Measurements from ENCODE around the gene PBX1. TPM values are rescaled to one million over a fixed set of nuclear protein-coding genes. Genes with fewer than 3 reads are reported as not detected.

PBX1 gene
- total and polyA plus RNA-seq, 3 experiments from 2014 or later: 0.05 to 0.16 (median 0.13) TPM

DNA sequence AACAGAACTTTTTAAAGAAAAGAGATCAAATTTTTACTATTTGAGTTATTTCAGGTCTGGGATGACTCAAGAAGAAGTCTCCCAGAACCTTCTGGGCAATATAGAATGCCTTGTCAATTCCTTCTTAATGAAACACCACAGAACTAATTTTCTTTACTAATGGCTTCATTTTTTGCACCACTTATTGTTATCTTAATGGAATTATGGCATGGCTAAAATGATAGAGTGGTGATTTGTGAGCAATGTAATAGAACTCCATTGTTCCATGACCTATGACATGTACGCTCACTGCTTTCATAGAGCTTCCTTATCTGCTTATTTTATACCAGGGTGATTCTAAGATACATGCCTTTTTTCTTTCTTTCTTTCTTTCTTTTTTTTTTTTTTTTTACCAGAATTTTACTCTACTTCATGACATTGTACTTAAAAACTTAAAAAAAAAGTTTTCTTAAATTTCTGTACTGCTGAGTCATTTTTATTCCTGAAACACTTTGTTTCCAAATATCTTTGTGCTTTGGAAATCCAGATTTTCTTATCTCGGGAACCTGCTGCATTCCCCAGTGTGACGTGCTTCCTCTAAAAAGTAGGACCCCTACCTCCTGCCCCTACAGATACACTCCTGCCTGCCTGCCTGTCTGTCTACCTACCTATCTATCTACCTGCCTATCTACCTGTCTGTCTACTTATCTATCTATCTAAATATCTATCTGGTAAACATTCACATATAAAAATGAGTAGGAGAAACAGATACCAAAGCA is 284.9 kb downstream of the PBX1 start:
- Histone ChIP-seq H3K27ac (ENCODE audit: low read depth, low read length) (no peak overlapping the region), H3K4me1 (ENCODE audit: insufficient read depth, low read length) (no peaks in the 10 kb centered on the region), H3K27me3 (ENCODE audit: insufficient read depth, low read length, poor library complexity, severe bottlenecking) (no peaks in the 10 kb centered on the region), H3K4me3 (ENCODE audit: low read length) (no peak overlapping the region), H3K36me3 (ENCODE audit: insufficient read depth, low read length) (no peaks in the 10 kb centered on the region), H3K9me3 (ENCODE audit: low read length) (no peaks in the 10 kb centered on the region)
- Mint-ChIP-seq H3K36me3 (no peaks in the 10 kb centered on the region), H3K27me3 (no peaks in the 10 kb centered on the region), H3K27ac (no peak overlapping the region), H3K4me3 (no peak overlapping the region), H3K4me1 (no peaks in the 10 kb centered on the region), H3K9me3 (peaks cover 0 to 6% (median 4%) of the 10 kb centered on the region in 5 donors)
- DNase-seq: no peak
- ChIA-PET POLR2A (no interaction called here), CTCF (no interaction called here)

- ChIA-PET POLR2A (no interaction called here), CTCF (no interaction called here)
- no peaks in the 10 kb centered on the region for H3K4me1 Mint-ChIP-seq
- H3K9me3 Mint-ChIP-seq: peaks cover 0 to 8% (median 4%) of the 10 kb centered on the region in 5 donors
- no peak overlapping the region for H3K27ac Mint-ChIP-seq
- Histone ChIP-seq H3K4me1 (ENCODE audit: insufficient read depth, low read length) (no peaks in the 10 kb centered on the region), H3K27me3 (ENCODE audit: insufficient read depth, low read length, poor library complexity, severe bottlenecking) (no peaks in the 10 kb centered on the region), H3K36me3 (ENCODE audit: insufficient read depth, low read length) (no peaks in the 10 kb centered on the region), H3K27ac (ENCODE audit: low read depth, low read length) (no peak overlapping the region), H3K4me3 (ENCODE audit: low read length) (no peak overlapping the region), H3K9me3 (ENCODE audit: low read length) (no peaks in the 10 kb centered on the region)
- no peak overlapping the region for H3K4me3 Mint-ChIP-seq
- no peak for DNase-seq
- no peaks in the 10 kb centered on the region for H3K36me3 Mint-ChIP-seq
- no peaks in the 10 kb centered on the region for H3K27me3 Mint-ChIP-seq
These were observed 288.0 kb downstream of the PBX1 start for GRCh38 chr1:164846731-164847691.

DNA sequence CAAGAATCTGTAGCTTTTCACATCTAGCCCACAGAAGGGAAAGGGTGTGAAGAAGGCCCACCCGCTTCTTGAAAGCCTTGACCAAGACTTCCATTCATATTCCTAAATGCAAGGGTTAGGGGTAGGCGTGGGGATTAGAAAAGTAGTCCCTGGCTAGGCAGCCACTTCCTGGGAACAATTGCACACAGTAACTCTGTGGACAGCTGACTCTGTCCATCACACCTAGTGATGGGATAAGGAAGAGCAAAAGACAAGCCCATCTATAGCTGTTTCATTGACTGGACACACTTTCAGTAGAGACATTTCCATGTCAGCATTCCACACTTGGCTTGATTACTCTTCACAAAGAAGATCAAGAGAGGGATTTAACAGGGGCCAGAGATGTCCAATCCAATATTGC is 294.2 kb downstream of the PBX1 start:
- Mint-ChIP-seq H3K36me3 (no peaks in the 10 kb centered on the region), H3K4me1 (no peaks in the 10 kb centered on the region), H3K27me3 (peaks cover 0 to 3% of the 10 kb centered on the region in 2 donors), H3K27ac (no peak overlapping the region), H3K9me3 (peaks cover 0 to 7% (median 4%) of the 10 kb centered on the region in 5 donors), H3K4me3 (no peak overlapping the region)
- H3K4me3 ChIP-seq (ENCODE audit: low read length): no peak overlapping the region
- ChIA-PET POLR2A (no interaction called here), CTCF (no interaction called here)
- H3K9me3 ChIP-seq (ENCODE audit: low read length): no peaks in the 10 kb centered on the region
- H3K4me1 ChIP-seq (ENCODE audit: insufficient read depth, low read length): no peaks in the 10 kb centered on the region
- no peak overlapping the region for H3K27ac ChIP-seq (ENCODE audit: low read depth, low read length)
- DNase-seq: no peak
- H3K36me3 ChIP-seq (ENCODE audit: insufficient read depth, low read length): no peaks in the 10 kb centered on the region
- H3K27me3 ChIP-seq (ENCODE audit: insufficient read depth, low read length, poor library complexity, severe bottlenecking): no peaks in the 10 kb centered on the region

GRCh38 chr1:164855716-164856329 is 296.8 kb downstream of the PBX1 start:
- H3K4me3 ChIP-seq (ENCODE audit: low read length): no peak overlapping the region
- no peaks in the 10 kb centered on the region for H3K4me1 Mint-ChIP-seq
- no peak overlapping the region for H3K27ac ChIP-seq (ENCODE audit: low read depth, low read length)
- CTCF ChIA-PET: no interaction called here
- no peak for DNase-seq
- POLR2A ChIA-PET: no interaction called here
- no peaks in the 10 kb centered on the region for H3K4me1 ChIP-seq (ENCODE audit: insufficient read depth, low read length)
- H3K4me3 Mint-ChIP-seq: no peak overlapping the region
- no peaks in the 10 kb centered on the region for H3K36me3 Mint-ChIP-seq
- peaks cover 0 to 7% (median 0%) of the 10 kb centered on the region in 5 donors for H3K9me3 Mint-ChIP-seq
- peaks cover 0 to 3% of the 10 kb centered on the region in 2 donors for H3K27me3 Mint-ChIP-seq
- H3K9me3 ChIP-seq (ENCODE audit: low read length): no peaks in the 10 kb centered on the region
- no peaks in the 10 kb centered on the region for H3K27me3 ChIP-seq (ENCODE audit: insufficient read depth, low read length, poor library complexity, severe bottlenecking)
- H3K36me3 ChIP-seq (ENCODE audit: insufficient read depth, low read length): no peaks in the 10 kb centered on the region
- H3K27ac Mint-ChIP-seq: no peak overlapping the region

DNA sequence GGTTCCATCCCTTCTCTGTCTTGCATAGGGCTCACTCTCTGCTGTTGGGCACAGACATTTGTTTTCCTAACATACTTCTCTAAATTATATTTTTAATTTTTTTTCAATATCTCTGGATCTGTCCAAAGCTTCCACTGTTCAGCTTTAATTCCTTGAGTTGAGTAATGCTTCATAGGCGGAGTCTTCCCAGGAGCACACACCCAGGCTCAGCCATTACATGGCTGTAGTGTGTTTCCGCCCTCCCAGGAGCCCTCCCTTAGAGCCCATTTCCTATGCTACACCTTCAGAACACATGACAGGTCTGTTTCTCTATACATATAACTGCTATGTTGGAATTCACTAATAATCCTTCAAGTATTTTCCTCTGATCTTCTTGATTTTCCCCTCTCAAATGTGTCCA is 297.4 kb downstream of the PBX1 start:
- ChIA-PET CTCF (no interaction called here), POLR2A (no interaction called here)
- peaks cover 0 to 3% of the 10 kb centered on the region in 2 donors for H3K27me3 Mint-ChIP-seq
- Histone ChIP-seq H3K27ac (ENCODE audit: low read depth, low read length) (no peak overlapping the region), H3K9me3 (ENCODE audit: low read length) (no peaks in the 10 kb centered on the region), H3K36me3 (ENCODE audit: insufficient read depth, low read length) (no peaks in the 10 kb centered on the region), H3K4me3 (ENCODE audit: low read length) (no peak overlapping the region), H3K4me1 (ENCODE audit: insufficient read depth, low read length) (no peaks in the 10 kb centered on the region), H3K27me3 (ENCODE audit: insufficient read depth, low read length, poor library complexity, severe bottlenecking) (no peaks in the 10 kb centered on the region)
- no peak for DNase-seq
- no peaks in the 10 kb centered on the region for H3K4me1 Mint-ChIP-seq
- H3K9me3 Mint-ChIP-seq: peaks cover 0 to 7% (median 0%) of the 10 kb centered on the region in 5 donors
- no peak overlapping the region for H3K4me3 Mint-ChIP-seq
- H3K36me3 Mint-ChIP-seq: no peaks in the 10 kb centered on the region
- no peak overlapping the region for H3K27ac Mint-ChIP-seq

- peaks cover 0 to 7% (median 0%) of the 10 kb centered on the region in 5 donors for H3K9me3 Mint-ChIP-seq
- no peak overlapping the region for H3K27ac ChIP-seq (ENCODE audit: low read depth, low read length)
- no peak for DNase-seq
- ChIA-PET CTCF (no interaction called here), POLR2A (no interaction called here)
- no peak overlapping the region for H3K4me3 Mint-ChIP-seq
- no peaks in the 10 kb centered on the region for H3K36me3 Mint-ChIP-seq
- no peak overlapping the region for H3K27ac Mint-ChIP-seq
- H3K4me1 Mint-ChIP-seq: no peaks in the 10 kb centered on the region
- H3K4me3 ChIP-seq (ENCODE audit: low read length): no peak overlapping the region
- peaks cover 0 to 3% of the 10 kb centered on the region in 2 donors for H3K27me3 Mint-ChIP-seq
- no peaks in the 10 kb centered on the region for H3K27me3 ChIP-seq (ENCODE audit: insufficient read depth, low read length, poor library complexity, severe bottlenecking)
- no peaks in the 10 kb centered on the region for H3K36me3 ChIP-seq (ENCODE audit: insufficient read depth, low read length)
- H3K4me1 ChIP-seq (ENCODE audit: insufficient read depth, low read length): no peaks in the 10 kb centered on the region
- no peaks in the 10 kb centered on the region for H3K9me3 ChIP-seq (ENCODE audit: low read length)
These were observed 298.5 kb downstream of the PBX1 start for GRCh38 chr1:164857439-164857838.

- Mint-ChIP-seq H3K27me3 (peaks cover 0 to 3% of the 10 kb centered on the region in 2 donors), H3K4me3 (no peak overlapping the region), H3K9me3 (peaks cover 0 to 7% (median 0%) of the 10 kb centered on the region in 5 donors), H3K27ac (no peak overlapping the region), H3K36me3 (no peaks in the 10 kb centered on the region), H3K4me1 (no peaks in the 10 kb centered on the region)
- no peaks in the 10 kb centered on the region for H3K9me3 ChIP-seq (ENCODE audit: low read length)
- H3K4me1 ChIP-seq (ENCODE audit: insufficient read depth, low read length): no peaks in the 10 kb centered on the region
- ChIA-PET CTCF (no interaction called here), POLR2A (no interaction called here)
- H3K27me3 ChIP-seq (ENCODE audit: insufficient read depth, low read length, poor library complexity, severe bottlenecking): no peaks in the 10 kb centered on the region
- no peak overlapping the region for H3K4me3 ChIP-seq (ENCODE audit: low read length)
- no peaks in the 10 kb centered on the region for H3K36me3 ChIP-seq (ENCODE audit: insufficient read depth, low read length)
- no peak overlapping the region for H3K27ac ChIP-seq (ENCODE audit: low read depth, low read length)
- no peak for DNase-seq
These were observed 299.2 kb downstream of the PBX1 start for GRCh38 chr1:164858096-164858632.

GRCh38 chr1:164861632-164862031 is 302.6 kb downstream of the PBX1 start:
- Histone ChIP-seq H3K4me3 (ENCODE audit: low read length) (no peak overlapping the region), H3K36me3 (ENCODE audit: insufficient read depth, low read length) (no peaks in the 10 kb centered on the region), H3K4me1 (ENCODE audit: insufficient read depth, low read length) (no peaks in the 10 kb centered on the region), H3K27me3 (ENCODE audit: insufficient read depth, low read length, poor library complexity, severe bottlenecking) (no peaks in the 10 kb centered on the region), H3K9me3 (ENCODE audit: low read length) (no peaks in the 10 kb centered on the region), H3K27ac (ENCODE audit: low read depth, low read length) (no peak overlapping the region)
- H3K4me1 Mint-ChIP-seq: no peaks in the 10 kb centered on the region
- ChIA-PET POLR2A (no interaction called here), CTCF (interaction anchor here (0.9 kb wide), 1 partner anchor 11 kb away, joined by 4 read pairs; no protein-coding TSS in a partner anchor)
- no peak for DNase-seq
- H3K9me3 Mint-ChIP-seq: peaks cover 0 to 2% (median 0%) of the 10 kb centered on the region in 5 donors
- H3K27ac Mint-ChIP-seq: no peak overlapping the region
- no peaks in the 10 kb centered on the region for H3K27me3 Mint-ChIP-seq
- H3K4me3 Mint-ChIP-seq: no peak overlapping the region
- no peaks in the 10 kb centered on the region for H3K36me3 Mint-ChIP-seq

All from CD8-positive, alpha-beta memory T cell (primary cell).